ENCODE data around the gene DISC1.
"Not testable (repeated sequence)": the region's sequence is repeated elsewhere in the genome, so short reads cannot be mapped to it uniquely, and the experiment has no call there.

The DISC1 gene

GRCh38 chr1:231896806-231897205, 270.2 kb downstream of the DISC1 start:
- no peak for DNase-seq (ENCODE audit: low read depth)

- no peak for DNase-seq (ENCODE audit: low read depth)
Measured at GRCh38 chr1:231899046-231899445, 272.5 kb downstream of the DISC1 start.

- no peak for DNase-seq (ENCODE audit: low read depth)
Measured at GRCh38 chr1:231899713-231900435, 273.3 kb downstream of the DISC1 start.

GRCh38 chr1:231903586-231904081, 277.0 kb downstream of the DISC1 start:
- no peak for DNase-seq (ENCODE audit: low read depth)

DNA sequence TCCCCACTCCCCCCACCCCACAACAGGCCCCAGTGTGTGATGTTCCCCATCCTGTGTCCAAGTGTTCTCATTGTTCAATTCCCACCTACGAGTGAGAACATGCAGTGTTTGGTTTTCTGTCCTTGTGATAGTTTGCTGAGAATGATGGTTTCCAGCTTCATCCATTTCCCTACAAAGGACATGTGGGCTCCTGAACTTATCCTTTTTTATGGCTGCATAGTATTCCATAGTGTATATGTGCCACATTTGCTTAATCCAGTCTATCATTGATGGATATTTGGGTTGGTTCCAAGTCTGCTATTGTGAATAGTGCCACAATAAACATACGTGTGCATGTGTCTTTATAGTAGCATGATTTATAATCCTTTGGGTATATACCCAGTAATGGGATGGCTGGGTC, 280.7 kb downstream of the DISC1 start:
- DNase-seq (ENCODE audit: low read depth): not testable (repeated sequence)

DNA sequence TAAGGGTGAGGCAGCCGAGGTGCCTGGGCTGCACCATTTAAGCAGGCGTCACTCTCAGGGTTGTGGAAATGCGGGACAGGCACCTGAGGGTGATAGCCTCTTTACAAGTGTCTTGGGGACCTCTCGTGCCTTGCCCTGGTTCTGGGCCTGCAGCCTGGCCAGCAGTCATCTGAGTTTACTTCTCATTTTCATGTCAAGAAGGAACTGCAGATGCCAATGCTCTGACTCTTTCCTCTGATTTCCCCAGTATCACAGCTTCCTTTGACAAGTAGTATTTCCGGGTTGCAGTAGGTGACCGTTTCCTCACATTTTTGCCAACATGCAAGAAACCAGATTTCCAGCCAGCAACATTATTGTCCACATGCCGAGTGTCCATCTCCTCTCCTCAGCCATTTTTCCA, 286.9 kb downstream of the DISC1 start:
- DNase-seq (ENCODE audit: low read depth): no peak

- peak; percentile 57 for DNase-seq (ENCODE audit: low read depth)
Measured at GRCh38 chr1:231918239-231919015, 291.8 kb downstream of the DISC1 start.

DNA sequence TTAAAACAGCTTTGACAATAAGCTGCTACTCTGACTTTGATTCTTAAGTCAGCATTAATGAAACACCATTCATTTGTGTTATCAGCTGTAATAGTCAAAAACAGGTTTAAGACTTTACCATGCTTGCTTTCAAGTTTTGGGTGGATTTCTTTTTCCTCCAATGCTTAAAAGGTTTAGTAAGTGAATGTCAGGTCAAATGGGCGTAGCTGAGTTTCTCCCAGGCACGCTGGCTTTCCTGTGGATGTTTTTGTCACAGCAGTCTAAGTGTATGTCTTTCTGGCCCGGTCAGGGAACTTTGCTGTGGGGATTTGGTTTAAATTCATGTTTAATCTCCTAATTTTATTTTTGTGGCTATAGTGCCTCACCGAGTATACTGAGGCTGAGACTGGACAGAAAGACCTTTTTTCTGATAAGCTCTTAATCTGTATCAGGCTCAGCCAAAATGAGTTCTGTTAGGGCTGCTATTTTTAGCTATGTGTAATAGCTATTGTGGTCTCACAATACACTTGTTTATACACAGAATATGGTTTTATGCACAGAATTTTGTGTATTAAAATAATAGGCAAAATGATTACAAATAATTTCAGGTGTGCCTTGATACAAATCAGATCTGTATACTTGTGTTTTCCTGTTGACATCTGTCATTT, 292.8 kb downstream of the DISC1 start:
- no peak for DNase-seq (ENCODE audit: low read depth)

- DNase-seq (ENCODE audit: low read depth): no peak
Measured at GRCh38 chr1:231919886-231920285, 293.3 kb downstream of the DISC1 start.

- no peak for DNase-seq (ENCODE audit: low read depth)
Measured at GRCh38 chr1:231921646-231922345, 295.2 kb downstream of the DISC1 start.

- no peak for DNase-seq (ENCODE audit: low read depth)
Measured at GRCh38 chr1:231923491-231924041, 297.0 kb downstream of the DISC1 start.

DNA sequence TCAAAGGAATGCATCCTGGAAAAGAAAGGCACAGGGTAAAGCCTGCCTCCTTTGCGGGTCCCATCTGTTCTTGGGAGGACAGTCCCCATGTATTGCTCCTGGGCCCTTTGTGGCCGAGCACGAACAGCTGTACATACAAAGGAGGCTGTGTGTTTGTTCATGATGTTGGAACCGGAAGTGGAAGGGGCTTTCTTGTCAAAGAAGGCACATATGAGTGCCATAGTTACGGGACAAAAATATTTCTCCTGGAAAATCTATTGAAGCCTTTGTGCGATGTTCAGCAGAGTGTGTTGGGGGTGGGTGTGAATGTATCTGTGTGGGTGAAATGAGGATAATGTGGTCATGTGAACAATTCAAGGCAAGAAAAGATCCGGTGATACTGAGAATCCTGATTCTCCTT, 297.6 kb downstream of the DISC1 start:
- DNase-seq (ENCODE audit: low read depth): no peak

DNA sequence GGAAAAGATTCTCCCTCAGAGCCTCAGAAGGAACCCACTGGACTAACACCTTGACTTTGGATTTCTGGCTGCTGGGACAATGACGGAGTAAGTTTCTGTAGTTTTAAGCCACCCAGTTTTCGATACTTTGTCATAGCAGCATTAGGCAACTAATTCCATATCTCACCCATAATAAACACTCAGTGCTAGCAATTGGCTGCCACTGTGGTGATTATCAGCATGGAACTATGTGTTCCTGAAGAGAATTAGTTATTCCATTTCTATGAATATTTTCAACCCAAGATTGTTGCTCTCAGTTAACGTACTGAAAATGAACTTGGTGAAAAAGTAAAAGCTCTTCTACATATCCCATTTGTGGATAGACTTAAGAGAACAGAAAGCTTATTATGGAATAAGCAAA, 299.3 kb downstream of the DISC1 start:
- DNase-seq (ENCODE audit: low read depth): no peak

- DNase-seq (ENCODE audit: low read depth): no peak
Measured at GRCh38 chr1:231926340-231926739, 299.8 kb downstream of the DISC1 start.

GRCh38 chr1:231926933-231927332, 300.3 kb downstream of the DISC1 start:
- DNase-seq (ENCODE audit: low read depth): no peak

DNA sequence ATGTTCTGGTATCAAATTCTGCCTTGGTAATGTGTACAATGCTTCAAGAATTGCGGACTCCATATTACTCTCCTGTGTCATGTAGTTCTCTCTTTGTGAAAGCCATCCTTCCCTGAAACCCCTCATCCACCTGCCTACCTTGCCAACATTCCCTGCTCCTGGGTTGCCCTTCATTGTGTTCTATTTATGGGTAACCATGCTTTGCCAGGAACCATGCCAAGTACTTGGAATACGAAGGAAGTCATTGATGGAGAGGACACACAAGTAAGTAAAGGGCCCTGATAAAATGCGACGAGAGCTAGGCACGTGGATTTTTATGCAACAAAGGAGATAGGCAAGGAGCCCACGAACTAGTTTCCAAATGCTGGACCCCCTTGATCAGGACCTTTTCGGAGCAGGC, 300.8 kb downstream of the DISC1 start:
- DNase-seq (ENCODE audit: low read depth): no peak

- peak; percentile 41 for DNase-seq (ENCODE audit: low read depth)
Measured at GRCh38 chr1:231929311-231929710, 302.7 kb downstream of the DISC1 start.

DNA sequence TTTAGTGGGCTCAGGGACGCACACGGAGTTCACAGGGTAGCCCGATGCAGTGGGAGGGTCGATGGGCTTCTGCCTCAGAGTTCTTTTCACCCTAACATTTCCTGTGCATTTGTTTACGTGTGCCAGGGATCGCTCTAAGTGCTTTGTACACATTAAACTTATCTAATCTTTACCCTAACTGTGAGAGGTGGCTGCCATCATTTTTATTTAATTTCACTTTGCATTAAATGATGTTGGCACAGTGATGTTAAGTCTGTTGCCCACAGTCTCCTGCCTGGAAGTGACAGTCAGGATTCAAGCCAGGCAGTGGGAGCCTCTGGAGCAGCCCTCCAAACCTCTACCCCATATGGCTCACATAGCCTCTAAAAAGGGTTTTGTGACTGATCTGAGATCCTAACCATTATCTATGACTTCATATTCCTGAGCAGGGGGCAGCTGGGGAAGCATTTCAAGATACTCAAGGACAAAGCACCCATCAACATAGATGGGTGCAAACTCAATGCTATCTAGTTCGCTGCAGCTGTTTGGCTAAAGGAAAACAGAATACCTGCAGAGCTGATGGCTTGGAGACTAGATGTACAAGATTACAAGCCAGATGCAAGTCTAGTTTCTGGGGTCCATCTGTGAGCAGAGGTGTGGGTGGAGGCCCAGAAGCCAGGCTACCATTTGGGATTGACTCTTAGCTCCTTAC, 303.8 kb downstream of the DISC1 start:
- DNase-seq (ENCODE audit: low read depth): no peak

- DNase-seq (ENCODE audit: low read depth): no peak
Measured at GRCh38 chr1:231931146-231931545, 304.6 kb downstream of the DISC1 start.

DNA sequence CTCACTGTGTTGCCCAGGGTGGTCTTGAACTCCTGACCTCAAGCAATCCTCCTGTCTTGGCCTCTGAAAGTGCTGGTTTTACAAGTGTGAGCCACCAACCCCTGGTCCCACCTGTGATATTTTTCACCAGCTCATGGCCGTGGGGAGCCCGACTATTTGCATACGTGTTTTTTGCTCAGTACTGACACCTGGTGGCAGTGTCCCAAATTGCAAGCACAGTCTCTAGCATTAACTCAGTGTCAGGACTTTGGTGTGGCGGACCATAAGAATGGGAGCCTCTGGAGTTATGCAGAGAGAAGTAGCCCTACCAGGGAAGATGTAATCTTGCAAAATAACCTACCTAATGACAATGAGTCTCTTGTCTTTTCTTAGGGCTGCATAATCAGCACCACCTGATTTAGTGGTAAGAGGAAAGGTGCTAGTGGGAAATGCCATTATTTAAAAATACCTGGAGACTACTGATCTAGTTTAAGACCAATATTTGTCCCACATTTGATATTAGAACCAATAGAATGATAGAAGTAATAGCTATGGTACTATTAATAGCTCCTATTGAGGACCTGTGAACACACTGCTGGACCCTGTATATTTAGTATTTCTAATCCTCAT, 305.4 kb downstream of the DISC1 start:
- no peak for DNase-seq (ENCODE audit: low read depth)
